ES-I3 (cell line): ENCODE measurements around the gene FAXDC2.
"Not testable (repeated sequence)": the region's sequence is repeated elsewhere in the genome, so short reads cannot be mapped to it uniquely, and the experiment has no call there.

Experiments
- H3K36me3 ChIP-seq: 2 replicates; pipeline ENCODE4 v1.6.1; 2013; ENCODE audit warnings: mild to moderate bottlenecking, low read length, control low read depth, moderate library complexity; ENCODE audit not compliant: insufficient read depth
- H3K4me1 ChIP-seq: 2 replicates; pipeline ENCODE4 v1.6.1; 2013; ENCODE audit warnings: mild to moderate bottlenecking, control low read depth, low read length; ENCODE audit not compliant: insufficient read depth
- H3K9ac ChIP-seq: 2 replicates; pipeline ENCODE4 v1.6.1; 2013; ENCODE audit warnings: low read depth, mild to moderate bottlenecking, low read length, moderate library complexity
- H3K9me3 ChIP-seq: 2 replicates; pipeline ENCODE4 v1.6.1; 2013; ENCODE audit warnings: mild to moderate bottlenecking, low read length, moderate library complexity; ENCODE audit not compliant: control insufficient read depth, insufficient read depth

FAXDC2 gene

DNA sequence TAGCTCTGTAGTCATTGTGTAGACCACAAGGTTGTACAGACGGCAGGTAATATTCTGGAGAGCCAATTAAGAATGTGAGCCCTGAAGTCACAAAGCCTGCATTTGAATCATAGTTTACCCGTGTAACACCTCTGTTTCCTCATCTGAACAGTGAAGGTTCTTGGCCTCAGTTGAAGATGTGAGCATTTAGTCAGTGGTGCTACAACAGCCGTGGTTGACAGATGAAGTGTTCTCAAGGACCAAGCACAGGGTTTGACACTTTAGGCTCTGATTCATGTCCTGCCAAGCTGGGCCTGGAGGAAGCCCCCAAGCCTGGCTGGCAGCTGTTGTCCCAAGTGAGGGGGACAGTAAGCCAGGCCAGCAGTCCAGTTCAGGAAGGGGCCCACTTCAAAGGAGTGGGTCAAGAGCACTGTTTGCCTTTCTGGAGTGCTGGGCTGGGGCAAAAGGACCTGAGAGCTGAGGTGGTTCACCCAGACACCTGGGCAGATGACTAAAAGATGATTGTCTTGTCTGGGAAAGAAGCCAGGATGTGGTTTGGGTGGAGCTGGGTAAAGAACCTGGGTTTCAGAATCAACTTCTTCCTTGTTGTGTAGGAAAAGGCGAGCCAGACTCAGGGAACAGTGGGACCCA lies 20.7 kb downstream of the FAXDC2 start:
- Histone ChIP-seq H3K4me1 (no peaks in the 10 kb centered on the region; the same call in 1 of the 2 replicates), H3K9me3 (no peaks in the 10 kb centered on the region), H3K36me3 (peaks cover 16% of the 10 kb centered on the region), H3K9ac (no peak overlapping the region)

GRCh38 chr5:154829181-154829588 lies 21.2 kb downstream of the FAXDC2 start:
- no peaks in the 10 kb centered on the region for H3K9me3 ChIP-seq
- H3K36me3 ChIP-seq: peaks cover 20% of the 10 kb centered on the region
- H3K9ac ChIP-seq: no peak overlapping the region
- no peaks in the 10 kb centered on the region for H3K4me1 ChIP-seq

DNA sequence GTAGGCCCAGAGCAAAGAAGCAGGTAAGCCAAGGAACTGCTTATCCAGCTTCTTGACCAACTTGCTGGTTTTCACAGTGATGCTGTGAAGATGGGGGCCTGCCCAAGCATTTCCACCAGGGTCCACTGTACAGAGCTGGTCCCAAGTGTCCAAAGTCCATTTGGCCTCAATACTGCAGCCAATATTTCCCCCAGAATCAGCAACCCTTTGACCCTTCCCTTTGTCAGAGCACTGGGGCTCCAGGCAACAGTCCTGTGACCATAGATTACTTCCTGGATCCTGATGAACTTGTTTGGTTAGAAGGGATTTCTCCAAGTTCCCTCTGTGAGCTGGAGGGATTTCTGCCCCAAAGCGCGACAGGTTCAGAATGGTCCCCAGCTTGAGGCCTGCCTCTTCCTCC lies 26.3 kb downstream of the FAXDC2 start:
- no peaks in the 10 kb centered on the region for H3K9me3 ChIP-seq
- no peak overlapping the region for H3K9ac ChIP-seq
- H3K4me1 ChIP-seq: no peaks in the 10 kb centered on the region
- peaks cover 17% of the 10 kb centered on the region for H3K36me3 ChIP-seq

DNA sequence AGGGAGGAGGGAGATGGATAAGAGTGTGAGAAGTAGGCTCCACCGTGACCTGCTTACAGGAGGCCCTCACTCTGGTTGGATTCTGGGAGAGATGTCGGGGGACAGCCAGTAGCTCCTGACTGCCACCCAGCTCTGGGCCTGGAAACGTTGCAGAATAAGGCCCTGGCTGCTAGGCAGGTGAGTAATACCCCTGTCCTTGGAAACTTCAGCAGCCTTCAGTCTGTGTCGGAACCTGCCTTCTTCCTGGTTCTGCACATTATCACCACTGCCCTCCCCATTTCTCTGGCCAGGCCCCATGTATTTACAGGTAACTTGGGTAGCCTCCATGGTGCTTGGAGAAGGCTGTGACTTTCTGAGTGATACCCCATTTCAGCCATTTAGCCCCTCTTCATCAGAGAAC lies 26.8 kb downstream of the FAXDC2 start:
- Histone ChIP-seq H3K9me3 (no peaks in the 10 kb centered on the region), H3K9ac (no peak overlapping the region), H3K4me1 (no peaks in the 10 kb centered on the region), H3K36me3 (peaks cover 16% of the 10 kb centered on the region)

- H3K36me3 ChIP-seq: peaks cover 19% of the 10 kb centered on the region
- not testable (repeated sequence) for H3K4me1 ChIP-seq, H3K9ac ChIP-seq, H3K9me3 ChIP-seq
Observed at GRCh38 chr5:154822896-154823295, 27.5 kb downstream of the FAXDC2 start.

GRCh38 chr5:154820383-154820782 lies 30.0 kb downstream of the FAXDC2 start:
- Histone ChIP-seq H3K9me3 (no peaks in the 10 kb centered on the region), H3K36me3 (peaks cover 38% of the 10 kb centered on the region), H3K9ac (no peak overlapping the region), H3K4me1 (no peaks in the 10 kb centered on the region)

- no peak overlapping the region for H3K9ac ChIP-seq
- H3K9me3 ChIP-seq: no peaks in the 10 kb centered on the region
- no peaks in the 10 kb centered on the region for H3K4me1 ChIP-seq
- peaks cover 43% of the 10 kb centered on the region for H3K36me3 ChIP-seq
Observed at GRCh38 chr5:154819546-154819945, 30.9 kb downstream of the FAXDC2 start.

GRCh38 chr5:154818471-154819116 lies 31.8 kb downstream of the FAXDC2 start:
- Histone ChIP-seq H3K4me1 (no peaks in the 10 kb centered on the region), H3K9me3 (no peaks in the 10 kb centered on the region), H3K9ac (no peak overlapping the region), H3K36me3 (peaks cover 37% of the 10 kb centered on the region)

- Histone ChIP-seq H3K9ac (no peak overlapping the region), H3K36me3 (peaks cover 41% of the 10 kb centered on the region), H3K4me1 (no peaks in the 10 kb centered on the region), H3K9me3 (no peaks in the 10 kb centered on the region)
Observed at GRCh38 chr5:154817815-154818214, 32.6 kb downstream of the FAXDC2 start.

GRCh38 chr5:154816891-154817492 lies 33.4 kb downstream of the FAXDC2 start:
- no peak overlapping the region for H3K9ac ChIP-seq
- H3K9me3 ChIP-seq: no peaks in the 10 kb centered on the region
- peaks cover 44% of the 10 kb centered on the region for H3K36me3 ChIP-seq
- no peaks in the 10 kb centered on the region for H3K4me1 ChIP-seq

DNA sequence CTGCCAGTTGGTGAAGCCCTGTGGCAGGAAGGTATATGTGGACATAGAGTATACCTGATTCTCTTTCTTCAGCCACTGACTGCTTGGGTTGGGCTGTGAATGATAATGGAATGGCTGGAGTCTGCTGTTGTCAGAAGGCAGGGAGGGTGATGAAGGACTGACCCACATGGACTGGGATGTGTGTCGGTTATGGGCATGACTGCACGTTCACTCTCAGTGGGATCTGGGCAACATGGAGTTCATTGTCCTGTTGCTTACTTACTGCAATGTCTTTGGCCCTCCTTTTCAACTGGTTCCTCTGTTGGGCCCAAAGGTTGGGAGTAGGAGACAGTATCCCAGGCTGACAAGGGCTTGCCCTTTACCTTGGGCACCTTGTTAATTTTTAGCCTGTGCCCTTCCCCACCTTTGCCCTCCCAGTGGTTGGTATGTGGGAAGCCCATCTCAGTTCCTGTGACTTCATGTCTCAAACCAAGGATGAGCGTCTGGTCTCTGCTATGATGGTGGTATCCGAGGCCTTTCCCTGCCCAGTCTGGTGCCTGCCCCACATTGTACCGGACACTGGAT lies 34.6 kb downstream of the FAXDC2 start:
- H3K9ac ChIP-seq: no peak overlapping the region

DNA sequence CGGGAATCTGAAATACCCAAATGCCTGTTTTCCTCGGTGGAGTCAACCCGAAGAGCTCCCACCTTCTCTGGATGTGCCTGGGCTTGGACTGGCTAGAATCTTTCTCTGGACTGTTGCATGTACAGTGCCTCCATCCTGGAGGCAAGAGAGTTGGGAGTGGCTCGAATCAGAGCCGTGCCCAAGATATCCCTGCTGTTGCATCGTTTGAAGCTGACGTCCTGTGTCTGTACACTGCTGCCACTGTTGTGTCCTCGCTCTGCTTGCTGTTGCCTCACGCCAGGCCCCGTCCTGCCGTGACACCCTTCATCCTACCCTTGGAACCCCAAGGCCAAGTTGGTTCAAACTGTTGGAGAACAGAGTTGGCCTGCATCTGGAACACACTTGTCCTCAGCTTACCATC lies 35.4 kb downstream of the FAXDC2 start:
- Histone ChIP-seq H3K36me3 (peaks cover 52% of the 10 kb centered on the region), H3K9me3 (no peaks in the 10 kb centered on the region), H3K9ac (no peak overlapping the region), H3K4me1 (no peaks in the 10 kb centered on the region)

More for the DNA sequence above, 34.6 kb downstream of the FAXDC2 start:
- H3K4me1 ChIP-seq: no peaks in the 10 kb centered on the region
- peaks cover 51% of the 10 kb centered on the region for H3K36me3 ChIP-seq
- H3K9me3 ChIP-seq: no peaks in the 10 kb centered on the region

DNA sequence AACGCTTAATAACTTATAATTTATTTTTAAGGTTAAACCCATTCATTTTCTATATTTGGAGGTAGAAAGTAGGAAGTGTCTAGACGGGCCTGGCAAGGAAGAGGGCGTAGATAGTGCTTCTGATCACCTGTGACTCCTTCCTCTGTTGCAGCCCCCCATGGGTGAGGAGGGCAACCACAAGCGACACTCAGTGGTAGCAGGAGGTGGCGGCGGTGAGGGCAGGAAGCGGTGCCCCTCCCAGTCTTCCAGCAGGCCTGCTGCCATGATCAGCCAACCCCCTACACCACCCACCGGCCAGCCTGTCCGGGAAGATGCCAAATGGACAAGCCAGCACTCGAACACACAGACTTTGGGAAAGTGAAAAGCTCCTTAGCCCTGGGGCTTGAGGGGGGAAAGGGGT lies 36.7 kb downstream of the FAXDC2 start:
- H3K9ac ChIP-seq: no peak overlapping the region
- H3K9me3 ChIP-seq: no peaks in the 10 kb centered on the region
- H3K36me3 ChIP-seq: peaks cover 56% of the 10 kb centered on the region
- no peaks in the 10 kb centered on the region for H3K4me1 ChIP-seq

GRCh38 chr5:154813158-154813557 lies 37.2 kb downstream of the FAXDC2 start:
- H3K36me3 ChIP-seq: peaks cover 56% of the 10 kb centered on the region

More at GRCh38 chr5:154813158-154813557, 37.2 kb downstream of the FAXDC2 start:
- H3K9ac ChIP-seq: no peak overlapping the region
- no peaks in the 10 kb centered on the region for H3K4me1 ChIP-seq
- H3K9me3 ChIP-seq: no peaks in the 10 kb centered on the region
